GM12878 (cell line): ENCODE results near the gene BANP. TPM values are rescaled to one million over a fixed set of nuclear protein-coding genes. Genes with fewer than 3 reads are reported as not detected.

Source experiments
- ATAC-seq: fragments of 200-7000 bp; cut with Tn5 transposase; 3 replicates; pipeline ENCODE4 v1.9.1; 2020; ENCODE audit warnings: mild to moderate bottlenecking, moderate library complexity
- BruUV-seq: library from RNA; stranded (reverse); fragments of 400-500 nt; replicated peaks from 2 replicates; lab custom pipeline; 2021; lab: Mats Ljungman, UMichigan
- CTCF ChIA-PET: fragments of 300-600 bp; sonication (Branson Sonifier 250); formaldehyde crosslinking; extraction: SDS; loops from one replicate; lab custom pipeline; 2021; ENCODE audit warnings: inconsistent platforms; lab: Yijun Ruan, JAX
- POLR2A ChIA-PET: fragments of 350-600 bp; formaldehyde crosslinking; extraction: SDS; loops from one replicate; lab custom pipeline; 2021; ENCODE audit warnings: inconsistent platforms; lab: Charles Lee
- RAD21 ChIA-PET: fragments of 300-600 bp; sonication (Branson Sonifier 250); formaldehyde crosslinking; loops from one replicate; lab custom pipeline; 2023; ENCODE audit warnings: antibody characterized with exemption; ENCODE audit not compliant: unreplicated experiment; lab: Charles Lee
- SMC1A ChIA-PET: fragments of 300-600 bp; sonication (Branson Sonifier 250); formaldehyde crosslinking; loops from one replicate; lab custom pipeline; 2023; ENCODE audit not compliant: unreplicated experiment, uncharacterized antibody; lab: Charles Lee
- DNase-seq: peaks from one replicate; pipeline ENCODE4 v3.0.0-alpha.2; 2011; ENCODE audit warnings: low read depth, low spot score
- FAIRE-seq: peaks from 3 replicates; lab custom pipeline; 2011; peaks lifted over from hg19 to GRCh38; lab: Jason Lieb, UNC
- H2AFZ ChIP-seq: 2 replicates; pipeline ENCODE4 v1.6.0; 2011; ENCODE audit warnings: low read depth, low read length, control low read depth; ENCODE audit not compliant: control insufficient read depth
- H3K27ac ChIP-seq: 2 replicates; pipeline ENCODE4 v1.5.1; 2011; ENCODE audit warnings: control low read depth; ENCODE audit not compliant: control insufficient read depth, insufficient read depth
- H3K27me3 ChIP-seq, 2 experiments: replicated peaks in 1 of 2; 2 replicates each; pipeline versions ENCODE4 v1.6.0 to v1.6.1; 2011; ENCODE audit warnings: low read length in 1 of 2; ENCODE audit not compliant: control insufficient read depth in 2 of 2, insufficient read depth in 2 of 2
- H3K36me3 ChIP-seq, 2 experiments: 2 replicates each; pipeline ENCODE4 v1.5.1; 2011; ENCODE audit warnings: low read length in 1 of 2; ENCODE audit not compliant: control insufficient read depth in 2 of 2, insufficient read depth in 2 of 2
- H3K4me1 ChIP-seq: 2 replicates; pipeline ENCODE4 v1.6.1; 2011; ENCODE audit warnings: mild to moderate bottlenecking, low read length, moderate library complexity, mixed read lengths; ENCODE audit not compliant: control insufficient read depth, insufficient read depth
- H3K4me2 ChIP-seq: 2 replicates; pipeline ENCODE4 v1.6.0; 2011; ENCODE audit warnings: control low read depth; ENCODE audit not compliant: control insufficient read depth, insufficient read depth
- H3K4me3 ChIP-seq: fragments of 200-600 bp; sonication (generic); 2 replicates; pipeline ENCODE4 v1.5.1; 2016
- H3K79me2 ChIP-seq: 2 replicates; pipeline ENCODE4 v1.6.0; 2011; ENCODE audit warnings: low read length; ENCODE audit not compliant: control insufficient read depth, insufficient read depth
- H3K9ac ChIP-seq: 2 replicates; pipeline ENCODE4 v1.8.0; 2011; ENCODE audit warnings: low read length, control low read depth, mixed read lengths; ENCODE audit not compliant: control insufficient read depth, insufficient read depth
- H3K9me3 ChIP-seq: replicated peaks from 3 replicates; pipeline ENCODE4 v1.5.1; 2011; ENCODE audit warnings: mild to moderate bottlenecking, low read length; ENCODE audit not compliant: control insufficient read depth, insufficient read depth
- H4K20me1 ChIP-seq: 2 replicates; pipeline ENCODE4 v1.6.0; 2011; ENCODE audit not compliant: control insufficient read depth, insufficient read depth
- ATF7 ChIP-seq: fragments of 450-650 bp; IDR thresholded peaks from 2 replicates; pipeline ENCODE4 v1.6.1; 2016; ENCODE audit warnings: low read depth, mild to moderate bottlenecking
- CREM ChIP-seq: IDR thresholded peaks from 2 replicates; pipeline ENCODE4 v1.6.1; 2014; ENCODE audit warnings: antibody characterized with exemption, low read depth
- GATAD2B ChIP-seq: fragments of 450-650 bp; conservative IDR thresholded peaks from 2 replicates; pipeline ENCODE4 v1.6.1; 2017; ENCODE audit warnings: low read depth, mild to moderate bottlenecking, moderate library complexity
- KDM1A ChIP-seq: fragments of 200-600 bp; sonication (generic); IDR thresholded peaks from 2 replicates; pipeline ENCODE4 v1.6.1; 2016; ENCODE audit warnings: borderline replicate concordance
- MEF2B ChIP-seq: fragments of 450-650 bp; IDR thresholded peaks from 2 replicates; pipeline ENCODE4 v1.6.1; 2018; ENCODE audit warnings: mild to moderate bottlenecking, moderate library complexity; ENCODE audit not compliant: partially characterized antibody, poor library complexity, severe bottlenecking
- NFYA ChIP-seq: IDR thresholded peaks from 2 replicates; pipeline ENCODE4 v1.6.1; 2011; ENCODE audit warnings: low read depth, mild to moderate bottlenecking, low read length, improper control_type of control experiment, borderline replicate concordance
- REST ChIP-seq: IDR thresholded peaks from 2 replicates; pipeline ENCODE4 v1.6.1; 2012; ENCODE audit warnings: mild to moderate bottlenecking, low read depth, low read length
- STAT1 ChIP-seq: fragments of 450-650 bp; conservative IDR thresholded peaks from 2 replicates; pipeline ENCODE4 v1.6.1; 2014; ENCODE audit warnings: antibody characterized with exemption, mild to moderate bottlenecking
- TCF7 ChIP-seq: IDR thresholded peaks from 2 replicates; pipeline ENCODE4 v1.6.1; 2014; ENCODE audit warnings: antibody characterized with exemption, borderline replicate concordance
- YBX1 ChIP-seq: fragments of 450-650 bp; IDR thresholded peaks from 2 replicates; pipeline ENCODE4 v1.6.1; 2016; ENCODE audit warnings: antibody characterized with exemption
- ZBTB4 ChIP-seq: fragments of 450-650 bp; formaldehyde crosslinking; IDR thresholded peaks from 2 replicates; pipeline ENCODE4 v1.4.0; 2022; ENCODE audit warnings: mild to moderate bottlenecking, moderate library complexity
- WGBS: methylation state at CpG from one replicate; pipeline ENCODE4 v1.1.6; 2016; ENCODE audit warnings: low lambda C conversion rate; ENCODE audit not compliant: insufficient replicate concordance, insufficient coverage; ENCODE audit errors: missing lambda C conversion rate; 5-methylcytosine and 5-hydroxymethylcytosine counted together
- in situ Hi-C: fragments of 300-500 bp; cut with MboI; formaldehyde crosslinking; loops from 9 replicates; pipeline ENCODE4 v1.14.3; 2018; ENCODE audit warnings: mixed read lengths
- intact Hi-C: fragments of 100-400 bp; cut with micrococcal nuclease; formaldehyde crosslinking; loops from one replicate; pipeline ENCODE4 v1.14.2; 2022; ENCODE audit not compliant: unreplicated experiment
- polyA plus RNA-seq, 11 experiments: library from polyadenylated mRNA; depleted of rRNA in 4 of 11; unstranded in 6 of 11; stranded (reverse) in 5 of 11; fragments of >200 nt; fragmentation: Nextera tagmentation in 4 of 11; fragmentation: Illumina TruSeq in 1 of 11; extraction: Ambion mirVana in 4 of 11; extraction: Trizol in 1 of 11; gene quantifications; 1 replicate in 1 of 11; 2 replicates in 10 of 11; pipeline versions ENCODE4 v1.2.1 to v1.2.3, GENCODE V29; 2011 to 2016; ENCODE audit warnings: inconsistent platforms in 2 of 11, missing spikeins in 2 of 11, low read depth in 1 of 11
- total RNA-seq, 4 experiments: library from RNA; depleted of rRNA in 3 of 4; stranded (reverse); fragments of >200 nt in 3 of 4; fragmentation: Illumina TruSeq in 1 of 4; extraction: Trizol in 1 of 4; gene quantifications; 2 replicates each; pipeline versions ENCODE4 v1.2.1 to v1.2.3, GENCODE V29; 2013 to 2021

Gene BANP
- total and polyA plus RNA-seq, 10 of the 15 experiments (the other 5 are each of a cell fraction or from before 2014, with no cell fraction given): 3.9 to 21.9 (median 12.2) TPM

GRCh38 chr16:88020516-88020885, 69.3 kb downstream of the BANP start:
- intact Hi-C loops: no loop called here
- no peak overlapping the region for H3K4me2 ChIP-seq
- no peaks in the 10 kb centered on the region for H3K4me1 ChIP-seq
- ATAC-seq (no peak), DNase-seq (no peak)
- no peaks in the 10 kb centered on the region for H3K79me2 ChIP-seq
- RAD21 ChIA-PET: no interaction called here
- H3K9me3 ChIP-seq: no peaks in the 10 kb centered on the region
- POLR2A ChIA-PET: no interaction called here
- no peak overlapping the region for H3K4me3 ChIP-seq
- H3K27ac ChIP-seq: no peak overlapping the region
- TF ChIP-seq YBX1 (no peak), TCF7 (no peak), STAT1 (no peak), REST (no peak), MEF2B (no peak), NFYA (no peak), ATF7 (no peak), ZBTB4 (CRISPR knock-in tag) (no peak), CREM (no peak), KDM1A (no peak), GATAD2B (no peak)
- TF ChIP-seq, all 136 proteins: peak for 0
- in situ Hi-C loops: no loop called here
- Histone ChIP-seq H4K20me1 (no peaks in the 10 kb centered on the region), H3K36me3 (peaks cover 0 to 4% of the 10 kb centered on the region in 2 experiments; a peak in 3 of 4 replicates), H2AFZ (no peak overlapping the region), H3K27me3 (no peaks in the 10 kb centered on the region), H3K9ac (no peak overlapping the region)
- no TSS peak for BruUV-seq
- FAIRE-seq: no peak
- ChIA-PET CTCF (interaction anchor here (0.6 kb wide), 1 partner anchor 64 kb away, joined by 4 read pairs; no protein-coding TSS in a partner anchor), SMC1A (no interaction called here)
- WGBS: 96% methylated on average over 10 of the region's 10 CpGs
